Stimulated activated CD4-positive, alpha-beta T cell treated with anti-CD3 and anti-CD28 coated beads, Interleukin-2, amount 100 ng/mL, for 4 hours (primary cell): ENCODE data around the gene RAD50.
A peak's percentile ranks its signal among the peaks of the same experiment; 100 is the strongest.
"Not testable (repeated sequence)": the region's sequence is repeated elsewhere in the genome, so short reads cannot be mapped to it uniquely, and the experiment has no call there.

Experiments used
- DNase-seq: peaks from one replicate; pipeline ENCODE4 v3.0.0-alpha.2; 2020; ENCODE audit warnings: low read depth

Gene RAD50

GRCh38 chr5:132556763-132557477 lies at the start of gene RAD50:
TSS of gene RAD50 (plus strand) at chr5:132556977. CDS start at chr5:132557325, 348 bp downstream.
- peak; percentile 87 for DNase-seq

- DNase-seq: no peak
Observed at GRCh38 chr5:132510076-132510475, 46.7 kb upstream of the RAD50 start.

GRCh38 chr5:132513618-132514336 lies 43.0 kb upstream of the RAD50 start:
- DNase-seq: not testable (repeated sequence)

DNA sequence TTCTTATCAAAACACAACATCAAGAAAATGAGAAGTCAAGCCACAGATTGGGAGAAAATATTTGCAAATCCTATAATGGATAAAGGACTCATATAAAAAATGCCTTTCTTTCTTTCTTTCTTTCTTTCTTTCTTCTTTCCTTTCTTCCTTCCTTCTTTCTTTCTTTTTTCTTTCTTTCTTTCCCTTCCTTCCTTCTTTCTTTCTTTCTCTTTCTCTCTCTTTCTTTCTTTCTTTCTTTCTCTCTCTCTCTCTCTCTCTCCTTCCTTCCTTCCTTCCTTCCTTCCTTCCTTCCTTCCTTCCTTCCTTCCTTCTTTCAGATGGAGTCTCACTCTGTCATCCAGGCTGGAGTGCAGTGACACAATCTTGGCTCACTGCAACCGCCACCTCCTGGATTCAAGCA lies 34.7 kb upstream of the RAD50 start:
- DNase-seq: not testable (repeated sequence)

DNA sequence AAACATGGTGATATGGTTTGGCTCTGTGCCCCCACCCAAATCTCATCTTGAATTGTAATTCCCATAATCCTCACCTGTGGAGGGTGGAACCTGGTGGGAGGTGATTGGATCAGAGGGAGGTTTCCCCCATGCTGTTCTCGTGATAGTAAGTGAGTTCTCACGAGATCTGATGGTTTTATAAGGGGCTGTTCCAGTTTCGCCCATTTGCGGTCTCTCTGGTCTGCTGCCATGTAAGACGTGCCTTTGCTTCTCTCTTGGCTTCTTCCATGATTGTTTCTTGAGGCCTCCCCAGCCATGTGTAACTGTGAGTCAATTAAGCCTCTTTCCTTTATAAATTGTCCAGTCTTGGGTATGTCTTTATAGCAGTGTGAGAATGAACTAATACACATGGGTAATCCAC lies 31.9 kb upstream of the RAD50 start:
- DNase-seq: not testable (repeated sequence)

GRCh38 chr5:132525299-132525724 lies 31.5 kb upstream of the RAD50 start:
- DNase-seq: no peak

DNA sequence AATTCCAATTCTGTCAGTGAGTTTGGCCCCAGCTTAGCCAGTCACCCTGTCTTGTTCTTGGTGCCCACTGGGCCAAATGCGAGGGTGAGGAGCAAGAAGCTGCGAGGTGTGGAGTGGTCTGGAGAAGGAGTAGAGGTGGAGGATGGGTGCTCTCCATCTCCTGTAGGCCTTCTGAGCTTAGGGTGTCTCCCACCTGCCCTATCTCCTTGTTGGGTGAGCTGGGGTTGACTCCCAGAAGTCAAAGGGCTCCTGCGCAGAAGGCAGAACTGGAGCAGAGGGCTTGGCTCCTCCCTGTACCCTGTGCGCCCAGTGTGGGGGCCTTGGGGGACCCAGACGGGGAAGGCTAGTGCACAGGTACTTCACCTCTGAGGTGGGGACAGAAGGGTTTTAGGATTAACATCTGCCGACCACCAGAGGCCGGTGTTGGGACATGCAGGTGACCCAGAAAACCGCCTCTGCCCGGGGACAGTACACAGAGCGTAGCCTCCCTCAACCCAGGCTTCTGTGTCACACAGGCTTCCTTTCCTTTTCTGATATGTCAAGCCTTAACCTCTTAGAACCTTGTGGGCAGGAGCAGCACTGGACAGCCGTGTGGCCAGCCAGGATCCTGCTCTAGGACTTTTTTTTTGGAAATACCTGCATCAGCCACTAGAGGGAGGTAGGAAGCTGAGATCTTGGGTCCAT lies 30.3 kb upstream of the RAD50 start:
- DNase-seq: peak; percentile 12

- no peak for DNase-seq
Observed at GRCh38 chr5:132526974-132527564, 29.7 kb upstream of the RAD50 start.

DNA sequence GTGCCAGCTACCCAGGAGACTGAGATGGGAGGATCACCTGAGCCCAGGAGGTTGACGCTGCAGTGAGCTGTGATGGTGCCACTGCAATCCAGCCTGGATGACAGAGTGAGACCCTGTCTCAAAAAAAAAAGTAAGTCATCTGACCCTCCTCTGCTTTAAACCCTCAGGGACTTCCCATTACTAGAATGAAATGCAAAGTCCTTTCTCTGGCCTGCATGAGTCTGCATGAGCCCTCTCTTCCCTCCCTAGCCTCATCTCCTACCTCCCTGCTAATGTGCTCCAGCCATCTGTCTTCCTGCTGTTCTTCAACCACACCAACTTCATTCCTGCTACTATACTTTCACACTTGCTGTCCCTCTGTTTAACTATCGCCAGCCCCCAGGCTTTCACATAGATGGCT lies 28.8 kb upstream of the RAD50 start:
- no peak for DNase-seq

DNA sequence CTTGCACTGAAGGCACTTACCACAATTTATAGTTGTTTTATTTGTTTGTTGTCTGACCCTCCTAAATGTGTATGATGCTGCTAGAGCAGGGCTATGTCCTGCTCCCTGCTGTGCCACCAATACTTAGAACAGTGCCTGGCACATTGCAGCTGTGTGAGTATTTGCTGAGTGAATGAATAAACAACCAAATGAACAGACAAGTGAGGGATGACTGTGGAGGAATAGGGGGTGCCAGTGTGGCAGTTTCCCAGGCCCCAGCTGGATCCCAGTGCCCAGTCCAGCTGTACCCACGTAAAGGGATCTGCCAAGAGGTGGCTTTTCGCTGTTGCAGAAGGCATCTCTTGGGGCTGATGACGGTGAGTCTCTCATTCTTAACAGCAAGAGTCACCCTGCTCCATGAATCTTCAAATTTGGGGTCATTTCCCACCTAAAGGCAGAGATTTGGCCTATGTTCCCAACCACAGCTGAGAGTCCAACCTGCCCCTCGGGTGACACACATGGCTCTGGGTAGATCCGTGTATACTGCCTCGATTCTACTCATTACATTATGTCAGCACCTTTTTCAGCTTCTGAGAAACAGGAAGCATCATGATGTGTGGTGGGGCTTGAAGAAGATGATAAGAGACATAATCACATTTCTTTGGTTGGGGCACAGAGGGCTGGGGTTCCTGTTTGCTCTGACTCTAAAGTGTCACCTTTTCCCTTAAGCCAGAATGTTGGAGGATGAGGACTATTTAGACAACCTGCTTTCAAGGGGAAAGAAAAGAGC lies 27.7 kb upstream of the RAD50 start:
- no peak for DNase-seq

- no peak for DNase-seq
Observed at GRCh38 chr5:132530946-132531345, 25.8 kb upstream of the RAD50 start.

DNA sequence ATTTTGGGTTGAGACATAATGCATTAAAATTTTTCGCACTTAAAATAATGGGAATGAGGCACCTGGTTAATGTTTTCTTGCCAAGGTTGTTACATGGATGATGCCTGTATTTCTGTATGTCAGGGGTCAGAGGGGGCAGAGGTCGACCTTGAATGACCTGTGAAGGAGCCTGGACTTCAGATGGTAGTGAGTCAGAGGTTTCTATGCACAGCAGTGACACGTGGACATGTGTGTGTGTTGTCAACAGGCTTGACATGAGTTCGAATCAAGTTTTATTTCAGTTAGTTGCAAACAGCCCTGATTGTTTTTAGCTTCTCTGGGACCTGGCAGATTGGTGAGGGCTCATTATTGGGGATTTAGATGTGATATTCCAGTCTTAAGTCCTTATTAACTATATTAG lies 17.1 kb upstream of the RAD50 start:
- no peak for DNase-seq

DNA sequence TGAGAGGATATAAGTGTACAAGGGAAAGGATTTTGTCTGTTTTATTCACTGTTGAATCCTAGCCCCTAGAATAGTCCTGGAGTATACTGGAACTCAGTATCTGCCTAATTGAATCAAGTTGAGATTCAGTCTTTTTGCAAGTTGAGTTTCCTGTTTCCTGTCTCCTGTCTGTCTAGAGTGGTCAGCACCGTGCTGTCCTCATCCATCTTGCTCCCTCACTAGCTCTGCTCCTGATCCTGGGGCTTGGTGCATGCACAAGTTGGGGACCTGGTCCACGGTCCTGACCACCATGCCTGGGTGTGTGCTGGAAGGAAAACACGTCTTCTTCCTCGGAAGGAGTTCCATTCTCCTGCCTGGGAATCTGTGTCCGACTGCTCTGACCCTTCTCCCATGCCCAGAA lies 16.6 kb upstream of the RAD50 start:
- no peak for DNase-seq

- DNase-seq: no peak
Observed at GRCh38 chr5:132540764-132541163, 16.0 kb upstream of the RAD50 start.

DNA sequence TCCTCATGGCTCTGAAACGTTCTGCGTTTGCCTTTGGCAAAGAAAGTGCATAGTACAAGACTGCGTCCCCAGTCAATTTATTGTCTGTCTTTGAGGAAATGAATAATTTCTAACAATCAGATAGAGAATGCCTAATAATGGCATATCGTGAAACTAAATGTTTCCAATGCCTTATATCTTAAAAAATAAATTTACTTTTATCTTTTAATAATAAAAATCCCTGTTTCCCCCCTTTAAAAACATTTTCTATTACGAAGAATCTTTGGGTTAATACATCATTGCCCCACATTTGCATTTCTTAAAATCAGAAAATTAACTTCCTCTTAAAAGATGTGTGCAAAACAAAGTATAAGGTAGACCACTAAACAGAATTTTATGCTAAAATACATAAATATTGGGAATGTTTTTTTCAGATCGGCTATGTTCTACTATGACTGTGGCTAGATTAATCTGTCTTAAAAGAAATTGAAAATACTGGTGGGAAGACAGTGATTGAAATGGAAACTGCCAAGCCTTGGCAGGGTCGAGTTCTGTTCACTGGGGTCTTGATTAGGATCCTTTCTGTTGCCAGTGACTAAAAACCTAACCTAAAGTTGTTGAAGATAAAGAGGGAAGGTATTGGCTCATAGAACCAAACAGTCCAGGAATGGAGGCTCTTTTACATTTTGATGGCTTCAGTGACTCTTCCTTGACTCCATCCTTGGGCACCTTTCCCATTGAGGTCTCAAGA lies 13.1 kb upstream of the RAD50 start, which contains the start of gene IL5:
TSS of gene IL5 (minus strand) at position 51 of the 730 bp plus-strand sequence. CDS start at position 7, 44 bp downstream.
- DNase-seq: no peak

GRCh38 chr5:132546108-132546507 lies 10.7 kb upstream of the RAD50 start:
- DNase-seq: no peak

GRCh38 chr5:132547269-132547668 lies 9.5 kb upstream of the RAD50 start:
- no peak for DNase-seq

DNA sequence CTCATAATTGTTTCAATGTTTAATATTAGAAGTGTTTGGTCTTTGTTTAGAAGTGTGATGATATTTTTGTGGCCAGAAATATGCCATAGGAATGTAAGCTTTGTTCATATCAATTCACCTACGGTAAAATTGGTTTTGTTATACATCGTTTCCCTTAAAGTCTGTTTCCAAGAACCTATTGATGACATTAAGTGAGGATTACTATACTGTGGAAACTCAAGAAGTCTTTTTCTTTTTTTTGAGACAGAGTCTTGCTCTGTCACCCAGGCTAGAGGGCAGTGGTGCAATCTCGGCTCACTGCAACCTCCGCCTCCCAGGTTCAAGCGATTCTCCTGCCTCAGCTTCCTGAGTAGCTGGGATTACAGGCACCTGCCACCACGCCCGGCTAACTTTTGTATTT lies 7.9 kb upstream of the RAD50 start:
- not testable (repeated sequence) for DNase-seq

DNA sequence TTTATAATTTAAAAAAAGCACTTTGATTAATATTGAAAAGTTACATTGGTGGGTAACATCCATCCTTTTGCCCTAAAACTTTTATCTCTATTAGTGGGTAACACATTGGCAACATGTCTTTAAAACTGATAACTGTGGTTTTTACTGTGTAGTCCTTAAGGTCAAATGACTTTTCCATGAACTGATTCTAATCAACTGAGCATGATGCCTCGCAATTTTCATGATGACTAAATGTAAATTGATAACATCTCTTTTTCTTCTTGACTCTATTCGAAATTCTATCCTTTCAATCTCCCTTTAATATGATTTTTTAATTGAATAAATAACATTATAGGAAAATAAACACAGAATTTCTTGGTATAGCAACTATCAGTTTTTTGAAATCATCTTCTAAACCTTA lies 7.2 kb upstream of the RAD50 start:
- no peak for DNase-seq

GRCh38 chr5:132556153-132556762 lies 519 bp upstream of the RAD50 start:
- DNase-seq: no peak
